Endothelial cell of umbilical vein (primary cell): ENCODE results near the gene OSBPL1A.

Source experiments
- CTCF ChIP-seq, 2 donors: IDR thresholded peaks; 1 replicate in 1 of 2; 2 replicates in 1 of 2; pipeline ENCODE4 v1.5.1; 2011; ENCODE audit warnings: low read length in 2 of 2, mild to moderate bottlenecking in 2 of 2, moderate library complexity in 2 of 2, control low read depth in 1 of 2, inconsistent platforms in 1 of 2, low read depth in 1 of 2; ENCODE audit not compliant: insufficient read depth in 1 of 2; ENCODE audit errors: extremely low read depth in 1 of 2
- EZH2 ChIP-seq: IDR thresholded peaks from 2 replicates; pipeline ENCODE4 v1.6.1; 2012; ENCODE audit warnings: borderline replicate concordance, low read depth, mild to moderate bottlenecking, moderate library complexity, low read length, inconsistent platforms; ENCODE audit not compliant: severe bottlenecking
- MAX ChIP-seq: IDR thresholded peaks from 2 replicates; pipeline ENCODE4 v1.6.1; 2011; ENCODE audit not compliant: insufficient read depth, insufficient read length
- MYC ChIP-seq: IDR thresholded peaks from one replicate; pipeline ENCODE4 v1.6.1; 2011; ENCODE audit warnings: mild to moderate bottlenecking, low read depth, low read length
- POLR2A ChIP-seq: IDR thresholded peaks from 2 replicates; pipeline ENCODE4 v1.6.1; 2012; ENCODE audit warnings: low read depth, mild to moderate bottlenecking, control low read depth, low read length

GRCh38 chr18:24296276-24296675 lies 101.3 kb downstream of the OSBPL1A start:
- no peak for TF ChIP-seq POLR2A
- TF ChIP-seq CTCF (IDR thresholded peaks at IDR 0.05; ENCODE audit: extremely low read depth in 1 of 2, insufficient read depth in 1 of 2, low read depth in 1 of 2, low read length in 2 of 2), result no peak
- no peak for TF ChIP-seq MYC
- no peak for TF ChIP-seq MAX
- TF ChIP-seq EZH2, result no peak
